ENCODE data around the gene SRPK1.
"Not testable (repeated sequence)": the region's sequence is repeated elsewhere in the genome, so short reads cannot be mapped to it uniquely, and the experiment has no call there.

SRPK1 gene

DNA sequence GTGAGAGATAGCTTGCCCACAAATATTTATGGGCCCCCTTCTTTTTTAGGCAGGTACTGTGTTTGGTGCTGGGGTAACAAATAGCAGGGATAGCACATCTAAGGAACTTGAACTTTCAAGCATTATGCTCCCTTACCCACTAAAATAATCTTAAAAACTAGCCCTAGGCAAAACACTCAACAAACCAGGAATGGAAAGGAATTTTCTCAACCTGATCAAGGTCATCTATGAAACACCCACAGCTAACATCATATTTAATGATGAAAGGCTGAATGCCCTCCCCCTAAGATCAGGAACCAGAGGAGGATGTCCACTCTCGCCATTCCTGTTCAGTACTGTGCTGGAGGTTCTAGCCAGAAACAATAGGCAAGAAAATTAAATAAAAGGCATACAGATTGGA lies 8.7 kb upstream of the SRPK1 start:
- no peak for DNase-seq

DNA sequence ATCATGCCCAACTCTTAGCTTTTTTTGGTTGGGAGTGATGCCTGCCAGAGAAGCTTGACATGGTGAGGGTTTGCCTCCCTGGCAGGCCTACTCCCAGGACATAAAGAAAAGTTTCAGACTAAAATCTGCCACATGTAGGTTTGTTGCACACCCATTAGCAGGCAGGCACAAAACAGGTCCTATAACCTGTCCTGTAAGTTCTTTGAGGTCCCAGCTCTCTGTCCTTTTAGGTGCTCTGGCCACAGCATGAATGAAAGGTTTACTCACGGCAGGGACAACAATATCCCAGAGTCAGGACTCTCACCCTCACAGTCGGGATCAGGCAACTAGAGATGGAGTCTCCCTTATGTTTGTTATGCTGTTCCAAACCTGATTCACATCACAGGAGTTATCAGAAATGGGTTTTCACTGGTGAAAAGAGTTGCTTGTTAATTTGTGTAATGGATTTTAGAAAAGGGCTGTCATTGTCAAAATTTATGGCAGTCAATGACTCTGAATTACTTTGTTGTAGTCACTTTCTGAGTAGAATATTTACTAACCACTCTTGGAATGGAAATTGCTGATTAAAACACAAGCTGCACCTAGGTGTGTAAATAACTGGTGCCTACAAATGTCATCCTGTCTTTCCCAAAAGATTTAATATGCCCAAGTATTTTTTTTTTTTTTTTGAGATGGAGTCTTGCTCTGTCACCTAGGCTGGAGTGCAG lies 5.8 kb upstream of the SRPK1 start:
- DNase-seq, result no peak

- DNase-seq, result no peak
Measured at GRCh38 chr6:35925961-35926360, 5.1 kb upstream of the SRPK1 start.

DNA sequence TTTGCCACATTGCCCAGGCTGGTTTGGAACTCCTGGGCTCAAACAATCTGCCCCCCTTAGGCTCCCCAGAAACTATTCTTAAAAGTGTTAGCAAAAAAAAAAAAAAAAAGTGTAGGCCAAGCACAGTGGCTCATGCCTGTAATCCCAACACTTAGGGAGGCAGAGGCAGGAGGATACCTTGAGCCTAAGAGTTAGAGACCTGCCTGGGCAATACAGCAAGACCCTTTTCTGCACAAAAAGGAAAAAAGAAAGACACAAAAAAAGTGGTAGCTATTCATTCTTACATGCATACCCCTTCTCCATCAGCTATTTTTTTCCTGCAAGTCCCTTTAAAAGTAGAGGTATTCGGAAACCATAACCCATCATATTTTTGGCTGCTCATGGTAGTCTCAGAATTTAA lies 3.2 kb upstream of the SRPK1 start:
- DNase-seq, result no peak

- no peak for DNase-seq
Measured at GRCh38 chr6:35922139-35922554, 1.2 kb upstream of the SRPK1 start.

DNA sequence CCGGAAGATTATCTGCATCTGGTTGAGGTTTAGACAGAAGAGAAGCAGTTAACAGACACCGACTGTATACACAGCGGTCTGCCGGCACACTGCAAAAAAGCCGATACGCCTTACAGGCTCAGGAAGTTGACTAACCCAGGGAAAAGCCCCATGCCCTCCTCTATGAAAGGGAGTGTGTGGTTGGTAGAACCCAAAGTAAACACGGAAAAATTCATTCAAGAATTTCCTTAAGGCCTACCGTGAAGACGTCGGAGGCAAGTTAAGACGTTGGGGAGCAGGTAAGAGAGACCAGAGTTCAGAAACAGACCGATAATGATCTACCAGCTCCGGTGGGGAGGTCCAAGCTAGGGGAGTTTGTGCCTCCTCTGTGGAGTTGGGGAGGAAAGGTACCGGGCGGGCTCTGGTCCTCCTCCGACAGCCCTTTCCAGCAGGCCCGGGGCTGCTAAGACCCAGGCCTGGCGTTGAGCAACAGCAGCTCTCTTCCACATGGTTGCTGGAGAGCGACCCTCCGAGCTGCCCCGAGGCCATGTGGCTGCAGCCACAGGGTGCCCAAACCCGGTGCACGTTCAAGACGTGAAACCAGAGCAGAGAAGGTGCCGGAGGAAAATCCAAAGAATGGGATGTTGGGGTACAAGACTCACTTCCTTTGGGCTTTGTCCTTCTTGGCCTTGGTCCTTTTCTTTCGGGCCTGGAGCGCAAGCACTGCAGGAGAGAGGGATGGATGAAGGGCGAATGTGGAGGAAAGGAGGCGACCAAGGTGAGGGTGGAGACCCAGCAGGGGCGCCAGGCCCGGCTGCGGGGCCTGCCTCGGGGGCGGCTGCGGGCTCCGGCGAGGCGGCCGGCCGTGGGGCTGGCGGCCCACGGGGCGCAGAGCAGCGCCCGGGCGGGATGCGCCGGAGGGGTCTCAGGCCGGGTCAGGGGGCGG lies 809 bp downstream of the SRPK1 start:
- DNase-seq, result peak; percentile 80

GRCh38 chr6:35919085-35919826 lies 1.6 kb downstream of the SRPK1 start:
- DNase-seq, result no peak

DNA sequence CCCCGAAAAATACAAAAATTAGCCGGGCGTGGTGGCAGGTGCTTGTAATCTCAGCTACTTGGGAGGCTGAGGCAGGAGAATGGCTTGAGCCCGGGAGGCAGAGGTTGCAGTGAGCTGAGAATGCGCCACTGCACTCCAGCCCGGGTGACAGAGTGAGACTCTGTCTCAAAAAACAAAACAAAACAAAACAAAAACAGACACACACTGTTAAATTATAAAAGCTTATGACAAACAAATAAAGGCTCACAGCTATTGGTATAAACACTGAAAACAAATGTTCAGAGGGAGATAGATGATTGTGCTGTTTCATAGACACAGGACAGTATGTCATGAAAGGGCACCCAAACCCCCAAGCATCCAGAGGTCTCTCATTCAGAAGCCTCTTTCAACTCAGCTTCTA lies 4.0 kb downstream of the SRPK1 start:
- DNase-seq, result not testable (repeated sequence)

DNA sequence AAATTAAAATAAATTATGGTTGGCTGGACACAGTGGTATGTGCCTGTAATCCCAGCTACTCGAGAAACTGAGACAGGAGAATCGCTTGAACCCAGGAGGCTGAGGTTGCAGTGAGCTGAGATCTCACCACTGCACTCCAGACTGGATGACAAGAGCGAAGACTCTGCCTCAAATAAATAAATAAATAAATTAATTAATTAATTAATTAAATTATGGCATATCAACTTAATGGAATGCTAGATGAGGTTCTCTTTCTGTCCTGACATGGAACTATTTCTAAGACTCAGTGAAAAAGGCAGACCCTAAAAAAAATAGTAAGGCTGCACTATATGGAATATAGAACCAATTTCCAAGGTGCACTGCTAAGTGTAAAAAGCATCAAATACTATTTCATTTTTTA lies 4.8 kb downstream of the SRPK1 start:
- DNase-seq, result no peak

- DNase-seq, result no peak
Measured at GRCh38 chr6:35914536-35914935, 6.4 kb downstream of the SRPK1 start.

- no peak for DNase-seq
Measured at GRCh38 chr6:35911871-35912653, 8.8 kb downstream of the SRPK1 start.

DNA sequence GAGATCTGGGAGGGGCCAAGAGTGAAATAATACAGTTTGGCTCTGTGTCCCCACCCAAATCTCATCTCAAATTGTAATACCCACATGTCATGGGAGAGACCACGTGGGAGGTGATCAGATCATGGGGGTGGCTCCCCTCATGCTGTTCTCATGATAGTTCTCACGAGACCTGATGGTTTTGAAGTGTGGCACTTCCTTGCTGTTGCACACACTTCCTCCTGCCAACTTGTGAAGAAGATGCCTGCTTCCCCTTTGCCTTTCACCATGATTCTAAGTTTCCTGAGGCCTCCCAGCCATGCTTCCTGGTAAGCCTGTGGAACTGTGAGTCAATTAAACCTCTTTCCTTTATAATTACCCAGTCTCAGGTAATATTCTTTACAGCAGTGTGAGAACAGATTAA lies 11.3 kb downstream of the SRPK1 start:
- not testable (repeated sequence) for DNase-seq

GRCh38 chr6:35908753-35909401 lies 12.0 kb downstream of the SRPK1 start:
- DNase-seq, result not testable (repeated sequence)

- no peak for DNase-seq
Measured at GRCh38 chr6:35907750-35908149, 13.1 kb downstream of the SRPK1 start.

- no peak for DNase-seq
Measured at GRCh38 chr6:35906499-35906846, 14.4 kb downstream of the SRPK1 start.

GRCh38 chr6:35905841-35906498 lies 14.9 kb downstream of the SRPK1 start:
- no peak for DNase-seq

DNA sequence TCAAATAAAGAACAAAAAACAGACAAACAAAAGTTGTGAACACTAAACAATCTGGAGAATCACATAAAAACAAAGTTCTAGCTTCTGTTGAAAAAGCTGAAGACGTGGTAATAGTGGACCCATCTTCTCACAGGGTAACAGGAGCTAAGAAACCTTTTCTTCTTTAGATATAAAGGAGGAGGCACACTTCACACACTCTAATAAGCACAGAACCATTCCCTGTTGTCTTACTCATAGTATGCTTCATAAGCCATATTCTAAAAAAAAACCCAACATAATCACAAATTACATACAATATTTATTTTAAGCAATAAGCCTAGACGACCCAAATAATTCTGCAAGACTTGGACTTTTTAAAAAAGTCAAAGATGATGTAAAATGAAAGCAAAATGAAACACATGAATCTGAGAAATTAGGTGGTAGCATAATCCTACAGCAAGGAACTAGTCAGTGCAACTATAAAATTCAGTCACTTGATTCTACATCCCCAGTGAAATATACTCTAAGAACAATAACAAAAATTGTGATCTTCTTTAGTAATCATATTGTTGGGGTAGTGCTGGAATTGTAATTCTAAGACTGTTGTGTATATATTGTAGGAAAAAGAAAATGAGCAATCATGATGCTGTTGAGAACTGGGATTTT lies 15.6 kb downstream of the SRPK1 start:
- no peak for DNase-seq

- no peak for DNase-seq
Measured at GRCh38 chr6:35903679-35904078, 17.2 kb downstream of the SRPK1 start.

DNA sequence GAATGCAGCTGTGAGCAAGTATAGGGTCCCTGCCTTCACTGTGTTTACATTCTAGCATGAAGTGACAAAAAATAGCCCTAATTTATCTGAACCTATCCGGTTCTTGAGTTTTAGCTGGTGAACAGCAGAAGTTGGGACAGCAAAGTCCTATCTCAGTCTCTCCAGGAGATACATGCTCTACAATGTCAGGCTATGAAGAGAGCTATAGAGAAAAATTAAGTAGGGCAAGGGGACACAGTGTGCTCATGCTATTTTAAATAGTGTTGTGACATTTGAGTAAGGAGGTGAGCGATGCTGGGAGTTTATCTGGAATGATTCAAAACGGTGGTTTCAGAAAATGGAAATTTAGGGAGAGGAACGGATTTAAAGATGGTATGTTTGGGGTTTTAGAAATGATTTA lies 20.4 kb downstream of the SRPK1 start:
- no peak for DNase-seq

GRCh38 chr6:35898003-35898402 lies 22.9 kb downstream of the SRPK1 start:
- DNase-seq, result no peak

GRCh38 chr6:35897486-35897885 lies 23.4 kb downstream of the SRPK1 start:
- DNase-seq, result no peak

All from activated CD8-positive, alpha-beta memory T cell treated with anti-CD3 and anti-CD28 coated beads for 24 hours (primary cell).